HK-2 (cell line): Measurements from ENCODE around the gene CRTC1.

Experiments used
- DNase-seq: peaks from one replicate; pipeline ENCODE4 v3.0.0-alpha.2; 2018; ENCODE audit not compliant: unreplicated experiment

CRTC1 gene

DNA sequence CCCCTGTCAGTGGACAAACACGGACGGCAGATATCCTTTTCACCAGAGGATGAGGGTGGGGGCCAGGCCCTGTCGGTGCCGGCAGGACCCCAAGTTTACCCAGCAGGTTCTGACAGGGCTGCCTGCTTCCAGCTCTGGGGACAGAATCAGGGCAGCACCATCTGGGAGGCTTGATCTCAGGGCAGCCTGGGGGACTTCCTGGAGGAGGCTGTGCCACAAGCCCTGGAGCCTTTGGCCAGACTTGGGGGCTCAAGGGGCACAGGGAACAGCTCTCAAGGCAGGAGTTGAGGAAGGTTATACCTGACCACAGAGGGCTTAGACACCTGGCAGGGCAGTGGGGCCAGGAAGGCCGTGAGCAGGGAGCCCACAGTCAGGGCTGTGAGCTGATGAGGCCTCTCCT lies 62.5 kb downstream of the CRTC1 start:
- no peak for DNase-seq

DNA sequence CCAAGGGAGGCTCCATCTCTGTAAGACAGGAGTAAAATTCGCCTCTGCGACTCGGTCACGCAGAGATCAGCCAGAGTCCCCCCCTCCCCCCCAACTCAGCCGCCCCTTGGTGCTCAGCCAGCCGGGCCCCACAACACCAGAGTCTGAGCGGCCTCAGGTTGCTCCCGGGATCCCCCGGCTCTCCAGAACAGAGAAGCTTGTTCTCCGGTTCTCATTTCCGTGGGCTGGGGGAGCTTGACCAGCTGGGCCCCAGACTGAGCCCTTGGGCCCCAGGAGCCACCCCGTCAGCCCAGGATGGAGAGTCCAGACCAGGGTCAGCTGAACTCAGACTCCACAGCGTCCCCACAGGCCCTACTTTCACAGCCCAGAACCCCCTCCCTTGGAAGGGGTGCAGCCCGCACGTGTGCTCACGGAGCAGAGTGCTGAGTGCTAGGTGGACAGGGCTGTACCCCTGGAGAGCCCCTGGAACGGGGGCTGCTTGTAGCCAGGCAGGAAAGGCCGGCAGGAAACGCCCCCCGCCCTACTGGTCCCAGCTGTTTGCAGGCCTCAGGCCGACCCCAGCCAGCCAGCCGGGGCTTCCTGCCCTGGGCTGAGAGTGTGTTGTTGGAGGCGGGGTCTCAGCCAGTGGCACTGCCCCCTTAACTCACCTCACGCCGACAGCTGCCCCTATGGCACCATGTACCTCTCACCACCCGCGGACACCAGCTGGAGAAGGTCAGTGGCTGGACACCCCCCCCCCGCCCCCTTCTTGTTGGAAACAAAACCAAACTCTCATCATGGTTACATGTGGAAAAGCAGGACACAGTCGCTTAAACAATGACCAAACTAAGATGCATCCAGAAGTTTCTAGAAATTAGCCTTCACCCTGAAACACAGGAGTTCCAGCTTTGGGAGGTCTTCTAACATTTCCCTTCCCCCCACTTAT lies 63.2 kb downstream of the CRTC1 start:
- DNase-seq = no peak

DNA sequence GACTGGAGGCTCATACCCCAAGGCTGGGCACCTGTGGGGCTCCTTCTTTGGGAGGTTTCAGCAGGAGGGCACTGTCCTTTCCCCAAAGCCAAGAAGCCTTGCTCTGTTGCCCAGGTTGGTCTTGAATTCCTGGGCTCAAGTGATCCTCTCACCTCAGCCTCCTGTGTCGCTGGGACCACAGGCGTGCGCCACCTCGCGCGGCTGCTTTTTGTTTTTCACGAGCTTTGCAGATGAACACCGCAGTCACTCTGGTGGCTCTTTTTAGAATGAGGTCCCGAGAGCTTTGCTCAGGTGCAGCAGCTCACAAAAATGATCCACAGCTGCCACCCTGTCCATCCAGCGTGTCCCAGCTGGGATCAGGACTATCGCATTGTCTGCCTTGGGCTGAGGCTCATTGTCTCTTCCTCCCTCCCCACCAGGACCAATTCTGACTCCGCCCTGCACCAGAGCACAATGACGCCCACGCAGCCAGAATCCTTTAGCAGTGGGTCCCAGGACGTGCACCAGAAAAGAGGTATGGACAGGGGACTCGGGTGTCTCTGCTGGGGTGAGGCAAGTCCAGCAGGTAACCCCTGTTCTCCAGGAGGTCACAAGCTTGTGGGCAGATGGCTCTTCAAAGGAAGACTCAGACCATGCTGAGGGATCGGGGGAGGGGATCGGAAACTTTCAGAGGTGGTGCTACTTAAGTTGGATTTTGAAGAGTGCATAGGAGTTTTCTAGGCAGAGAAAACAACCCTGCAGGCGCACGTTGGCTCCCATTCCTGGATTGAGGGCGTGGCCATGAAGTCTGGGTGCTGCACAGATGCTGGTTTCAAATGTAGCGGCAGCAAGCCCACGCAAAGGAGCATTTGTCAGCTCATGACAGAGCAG lies 66.1 kb downstream of the CRTC1 start:
- no peak for DNase-seq

DNA sequence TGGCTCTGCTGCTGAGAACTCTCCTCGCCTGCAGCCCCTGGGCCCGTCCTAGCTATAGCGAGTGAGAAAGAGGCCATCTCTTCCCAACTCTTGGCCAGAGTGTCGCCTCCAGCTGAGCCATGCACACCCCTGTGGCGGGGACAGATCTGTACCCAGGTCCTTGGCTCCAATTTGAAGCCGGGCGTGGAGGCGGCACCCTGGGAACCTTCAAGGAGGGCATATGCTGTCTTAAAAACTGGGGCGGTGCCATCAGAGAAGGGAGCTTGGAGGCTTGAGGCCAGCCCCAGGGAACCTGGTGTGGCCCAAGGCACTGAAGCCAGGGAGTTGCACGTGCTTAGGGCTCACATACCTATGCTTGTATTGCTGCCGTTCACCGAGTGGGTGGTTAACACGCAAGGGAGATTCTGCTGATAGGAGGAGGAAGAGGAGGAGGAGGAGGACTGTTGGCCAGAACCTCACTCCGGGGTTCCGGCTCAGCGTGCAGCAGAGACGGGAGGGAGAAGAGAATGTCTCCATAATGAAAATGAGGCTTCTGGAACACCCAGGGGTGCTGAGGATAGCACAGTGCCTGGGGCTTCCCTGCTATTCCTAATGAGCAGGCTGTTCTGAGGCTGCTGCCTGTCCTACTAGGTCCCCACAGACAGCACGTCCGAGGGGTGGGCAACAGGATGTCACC lies 67.0 kb downstream of the CRTC1 start:
- DNase-seq = no peak

DNA sequence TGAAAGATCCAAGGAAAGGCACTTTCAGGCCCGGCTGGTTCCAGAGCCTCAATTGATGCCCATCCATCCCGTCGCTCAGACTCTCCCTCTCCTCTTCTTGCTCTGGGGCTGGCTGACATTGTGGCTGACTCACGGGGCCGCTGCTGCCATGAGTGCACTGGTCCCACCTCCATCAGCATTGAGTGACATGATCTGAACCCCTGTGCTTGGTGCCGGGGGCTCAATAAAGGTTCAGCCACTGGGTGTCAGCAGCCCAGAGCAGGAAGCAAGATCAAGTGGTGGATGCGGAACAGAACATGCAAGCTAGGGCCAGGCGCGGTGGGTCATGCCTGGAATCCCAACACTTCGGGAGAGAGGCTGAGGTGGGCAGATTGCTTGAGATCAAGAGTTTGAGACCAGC lies 68.1 kb downstream of the CRTC1 start:
- DNase-seq = no peak

DNA sequence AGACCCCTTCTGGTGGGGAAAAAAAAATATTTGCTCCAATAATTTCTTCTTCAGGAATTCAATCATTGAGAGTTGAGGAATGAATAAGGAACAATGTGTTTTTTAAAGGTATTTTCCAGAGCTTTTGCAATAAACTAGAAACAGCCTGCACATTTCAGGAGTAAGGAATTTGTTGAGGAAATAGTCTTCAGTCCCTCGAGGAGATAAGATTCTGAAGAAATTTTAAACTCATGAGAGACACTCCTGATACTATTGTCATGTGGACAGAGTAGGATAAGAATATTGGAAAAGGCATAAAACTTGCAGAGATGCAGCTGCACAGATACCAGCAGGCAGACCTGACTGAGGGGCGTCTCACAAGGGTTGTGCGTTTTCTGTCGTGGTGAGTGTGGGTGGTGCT lies 71.0 kb downstream of the CRTC1 start:
- DNase-seq = no peak

DNA sequence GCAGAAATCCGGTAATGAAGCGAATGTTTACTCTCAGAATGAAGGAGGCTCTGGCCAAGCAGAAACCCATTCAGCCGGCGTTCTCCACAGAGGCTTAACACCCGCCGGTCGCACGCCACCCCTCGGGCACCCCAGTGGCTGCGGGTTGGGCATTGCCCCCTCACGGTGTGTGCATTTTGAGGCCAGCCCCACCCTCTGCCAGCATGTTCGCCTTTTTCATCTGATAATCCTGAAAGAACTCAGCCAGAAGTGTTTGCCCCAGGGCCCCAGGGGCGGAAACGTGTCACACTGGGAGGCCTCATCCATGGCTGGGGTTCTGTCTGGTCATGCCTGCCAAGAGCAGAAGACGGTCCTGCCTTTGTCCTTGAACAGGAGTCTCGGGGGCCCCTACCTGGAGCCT lies 73.4 kb downstream of the CRTC1 start:
- DNase-seq = no peak

DNA sequence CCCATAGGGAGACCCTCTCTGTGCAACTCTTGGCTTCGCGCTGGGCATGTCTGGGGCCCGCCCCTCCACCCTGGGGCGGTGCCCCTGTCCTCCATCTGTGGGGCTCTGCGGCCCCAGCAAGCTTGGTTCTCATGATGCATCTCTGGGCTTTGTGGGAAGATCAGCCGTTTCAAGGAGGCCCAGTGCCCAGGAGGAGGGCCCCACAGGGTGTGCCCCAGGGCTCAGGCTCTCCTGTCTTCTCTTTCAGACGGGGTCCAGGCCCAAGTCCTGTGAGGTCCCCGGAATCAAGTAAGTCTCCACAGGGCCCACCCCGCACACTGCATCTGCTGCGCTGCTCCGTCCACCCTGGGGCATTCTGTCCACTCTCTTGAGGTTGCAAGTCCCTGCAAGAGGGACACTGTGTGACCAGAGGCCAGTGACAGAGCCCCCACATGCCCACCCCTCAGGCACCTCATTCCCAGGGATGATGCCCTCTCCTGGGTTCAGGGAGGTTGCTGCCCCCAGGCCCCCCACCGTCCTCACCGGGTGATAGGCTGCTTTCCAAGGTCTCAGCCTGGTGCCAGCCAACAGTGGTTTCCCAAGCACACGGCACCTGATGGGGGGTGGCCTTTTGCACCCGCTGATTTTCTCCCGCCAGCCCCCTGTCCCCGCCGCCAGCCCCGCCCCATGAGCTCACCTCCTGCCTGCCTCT lies 76.0 kb downstream of the CRTC1 start:
- DNase-seq = no peak

DNA sequence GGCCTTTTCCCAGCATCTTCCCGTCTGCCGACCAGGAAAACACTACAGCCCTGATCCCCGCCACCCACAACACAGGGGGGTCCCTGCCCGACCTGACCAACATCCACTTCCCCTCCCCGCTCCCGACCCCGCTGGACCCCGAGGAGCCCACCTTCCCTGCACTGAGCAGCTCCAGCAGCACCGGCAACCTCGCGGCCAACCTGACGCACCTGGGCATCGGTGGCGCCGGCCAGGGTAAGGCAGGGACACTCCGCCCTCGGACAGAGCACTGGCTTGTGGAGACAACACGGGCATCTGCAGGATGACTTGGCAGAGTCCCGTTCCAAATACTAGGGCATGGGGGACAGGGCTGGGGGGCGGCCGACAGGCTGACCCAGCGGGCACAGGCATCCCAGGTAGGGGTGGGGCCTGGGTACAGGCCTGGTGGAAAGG lies 76.5 kb downstream of the CRTC1 start:
- DNase-seq = no peak

DNA sequence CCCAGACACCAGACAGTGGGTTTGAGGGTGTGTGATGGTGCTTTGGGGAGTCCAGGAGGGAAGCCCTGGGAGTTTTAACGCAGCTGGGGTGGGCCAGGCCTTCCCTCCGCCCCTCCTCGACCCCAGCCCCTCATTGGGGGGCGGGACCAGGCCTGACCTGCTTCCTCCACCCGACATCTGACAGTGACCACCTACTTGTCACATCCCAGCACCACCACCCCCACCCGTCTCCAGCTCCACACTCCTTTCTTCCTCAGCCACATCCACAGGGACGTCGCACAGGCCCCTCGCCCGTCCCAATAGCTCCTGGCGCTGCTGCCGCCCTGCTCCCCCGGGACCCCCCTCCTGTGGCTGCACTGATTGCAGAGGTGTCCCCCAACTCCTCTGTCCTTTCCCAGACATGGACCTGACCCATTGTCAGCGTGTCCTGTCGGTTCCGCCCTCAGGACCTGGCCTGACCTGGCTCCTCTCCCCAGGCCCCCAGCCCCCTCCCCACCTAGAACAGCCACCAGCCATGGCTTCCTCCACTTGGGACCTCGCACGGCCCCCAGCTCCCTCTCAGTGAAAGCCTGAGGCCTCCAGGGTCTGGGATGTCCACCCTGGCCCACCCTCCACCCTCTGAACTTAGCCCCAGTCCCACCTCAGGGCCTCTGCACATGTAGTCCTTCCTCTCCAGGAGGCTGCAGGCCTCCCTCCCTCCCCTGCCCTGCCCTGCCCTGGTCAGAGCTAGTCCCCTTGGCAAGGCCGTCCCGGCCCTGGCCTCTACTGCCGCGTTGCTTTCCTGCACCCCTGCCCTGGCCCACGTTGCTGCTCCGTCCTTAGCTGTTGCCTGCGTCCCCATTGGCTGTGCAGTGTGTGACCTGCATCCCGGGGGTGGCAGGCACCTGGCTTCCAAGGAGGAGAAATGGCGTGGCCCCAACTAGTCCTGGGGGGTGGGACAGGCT lies 77.2 kb downstream of the CRTC1 start:
- DNase-seq = no peak

DNA sequence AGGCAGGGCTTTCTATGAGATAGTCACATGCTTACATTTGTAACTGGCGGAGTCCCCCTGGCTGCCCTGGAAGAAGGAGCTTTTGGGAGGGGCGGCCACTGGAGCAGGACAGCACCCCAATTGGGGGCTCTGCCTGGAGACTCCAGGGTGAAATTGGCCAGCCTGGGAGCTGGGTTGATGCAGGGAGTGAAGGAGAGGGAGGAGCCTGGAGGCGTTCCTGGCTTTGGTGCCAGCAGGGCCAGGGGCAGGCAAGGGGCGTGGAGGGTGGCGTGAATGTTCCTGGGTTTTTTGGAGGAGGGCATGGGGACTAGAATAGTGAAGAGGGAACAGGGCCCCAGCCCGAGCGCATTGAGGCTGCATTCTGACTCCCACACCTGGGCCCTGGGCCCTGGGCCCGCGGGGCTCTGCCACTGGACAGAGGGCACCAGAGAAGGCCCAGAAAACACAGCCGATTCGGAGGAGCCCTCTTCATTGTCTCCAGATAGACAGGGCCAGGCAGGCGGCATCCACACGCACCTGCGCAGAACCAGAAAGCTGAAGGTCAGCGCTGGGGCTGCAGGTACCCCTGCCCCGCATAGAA lies 78.1 kb downstream of the CRTC1 start:
- DNase-seq = no peak

DNA sequence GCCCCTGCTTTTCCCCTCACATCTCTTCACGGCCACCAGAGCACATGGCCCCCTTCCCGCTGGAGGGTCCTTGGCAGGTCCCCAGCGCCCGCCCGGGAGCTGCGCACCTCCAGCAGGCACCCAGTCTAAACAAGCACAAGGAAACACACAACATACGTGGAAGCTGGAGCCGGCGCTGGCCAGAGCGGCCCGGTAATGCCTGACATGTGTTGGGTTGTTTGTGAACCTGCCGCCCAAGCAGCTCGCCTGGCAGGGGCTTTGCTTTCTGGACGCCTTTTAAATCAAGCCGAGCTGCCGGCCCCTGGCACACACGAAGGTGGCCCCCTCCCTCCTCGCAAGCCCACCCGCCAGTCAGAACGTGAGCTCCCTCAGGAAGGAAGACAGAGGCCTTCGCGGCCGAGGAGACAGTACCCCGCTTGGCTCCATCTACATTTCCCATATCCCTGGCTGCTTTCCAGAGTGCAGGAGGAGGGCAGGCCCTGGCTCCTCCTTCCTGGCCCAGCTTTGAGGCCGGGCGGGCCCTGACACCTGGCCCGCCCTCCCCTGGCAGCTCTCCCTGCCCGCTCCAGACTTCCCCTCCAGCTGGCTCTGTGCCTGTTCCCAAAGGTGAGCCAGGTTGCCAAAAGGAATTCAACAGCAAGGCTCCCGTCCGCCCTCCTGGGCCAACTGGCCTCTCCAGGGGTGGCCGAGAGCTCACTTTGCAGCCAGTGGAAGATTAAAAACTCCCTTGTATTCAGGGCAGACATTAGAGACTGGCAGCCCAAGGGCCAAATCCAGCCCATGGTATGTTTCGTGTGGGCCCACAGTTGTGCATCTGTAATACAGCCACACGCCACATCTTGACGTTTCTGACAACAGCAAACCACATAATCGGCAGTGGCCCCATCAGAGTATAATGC lies 78.9 kb downstream of the CRTC1 start:
- DNase-seq = peak; percentile 77

DNA sequence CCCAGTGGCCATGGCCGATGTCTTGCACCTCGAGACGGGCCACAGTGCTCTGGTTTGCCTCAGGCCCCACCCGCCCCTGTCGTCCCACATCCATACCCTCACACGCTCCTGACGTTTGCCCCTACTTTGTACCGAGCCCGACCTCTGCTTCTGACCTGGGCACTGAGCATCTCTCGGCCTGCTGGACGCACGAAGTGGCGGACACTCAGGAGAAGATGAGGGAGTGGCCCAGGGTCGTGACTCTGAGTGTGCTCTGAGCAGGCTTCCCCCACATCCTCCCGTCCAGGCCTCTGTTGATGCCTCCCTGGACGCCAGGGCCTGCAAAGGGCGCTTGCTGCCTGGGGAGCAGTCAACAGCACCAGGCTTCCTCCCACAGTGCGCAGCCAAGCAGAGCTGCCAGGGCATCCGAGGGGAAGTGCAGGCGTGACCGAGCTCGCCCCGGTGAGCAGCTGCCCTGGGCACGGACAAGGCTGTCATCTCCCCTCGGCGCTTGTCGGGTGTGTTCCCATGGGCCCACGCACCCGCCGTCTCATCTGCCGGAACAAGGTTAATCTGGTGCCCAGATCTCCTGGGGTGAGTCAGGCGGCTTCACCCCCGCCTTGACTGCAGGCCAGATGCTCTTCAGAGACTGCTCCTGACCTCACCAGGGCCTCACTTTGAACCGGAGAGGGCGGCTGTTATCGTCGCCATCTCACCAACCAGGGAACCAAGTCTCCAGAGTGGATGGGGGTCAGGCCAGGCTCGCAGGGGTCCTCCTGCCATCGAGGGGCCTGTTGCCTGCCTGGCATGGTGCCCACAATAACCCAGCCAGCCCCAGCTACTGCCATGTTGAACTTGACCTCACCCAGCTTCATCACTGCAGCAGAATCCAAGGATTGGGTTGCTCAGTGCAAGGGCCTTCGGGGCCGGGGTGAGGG lies 80.5 kb downstream of the CRTC1 start:
- peak; percentile 92 for DNase-seq

DNA sequence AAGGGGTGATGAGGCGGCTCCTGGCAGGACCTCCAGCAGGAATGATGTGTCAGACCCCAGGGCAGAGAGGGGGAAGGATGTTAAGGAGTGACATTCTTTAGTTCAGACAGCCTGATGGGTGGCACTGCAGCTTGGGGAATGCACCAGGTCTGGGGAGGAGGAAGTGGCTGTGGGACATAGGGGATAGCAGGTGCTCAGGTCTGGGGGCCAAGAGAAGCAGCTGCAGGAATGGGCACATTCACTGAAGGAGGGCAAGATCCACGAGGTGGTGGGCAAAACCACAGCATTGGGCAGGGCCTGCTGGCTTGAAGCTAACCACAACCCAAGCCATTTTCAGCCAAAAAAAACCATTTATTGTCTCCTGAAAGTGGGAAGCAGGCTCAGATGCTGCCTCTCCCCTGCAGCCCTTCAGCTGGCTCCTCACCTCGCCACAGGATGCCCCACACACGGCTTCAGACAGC lies 81.1 kb downstream of the CRTC1 start:
- DNase-seq = no peak

DNA sequence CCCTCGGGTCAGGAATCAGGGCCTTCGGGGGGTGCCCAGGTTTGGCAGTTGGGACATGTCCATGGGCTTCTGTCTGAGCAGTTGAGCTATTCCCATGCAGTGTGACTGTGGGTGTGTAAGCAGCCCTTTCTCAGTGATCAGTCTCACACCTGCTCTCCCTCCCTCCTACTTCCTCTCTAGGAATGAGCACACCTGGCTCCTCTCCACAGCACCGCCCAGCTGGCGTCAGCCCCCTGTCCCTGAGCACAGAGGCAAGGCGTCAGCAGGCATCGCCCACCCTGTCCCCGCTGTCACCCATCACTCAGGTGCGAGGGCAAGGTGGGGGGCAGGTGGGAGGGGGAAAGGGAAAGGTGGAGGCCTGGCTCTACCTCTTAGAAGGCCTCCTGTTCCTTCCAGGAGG lies 81.7 kb downstream of the CRTC1 start:
- DNase-seq = no peak

DNA sequence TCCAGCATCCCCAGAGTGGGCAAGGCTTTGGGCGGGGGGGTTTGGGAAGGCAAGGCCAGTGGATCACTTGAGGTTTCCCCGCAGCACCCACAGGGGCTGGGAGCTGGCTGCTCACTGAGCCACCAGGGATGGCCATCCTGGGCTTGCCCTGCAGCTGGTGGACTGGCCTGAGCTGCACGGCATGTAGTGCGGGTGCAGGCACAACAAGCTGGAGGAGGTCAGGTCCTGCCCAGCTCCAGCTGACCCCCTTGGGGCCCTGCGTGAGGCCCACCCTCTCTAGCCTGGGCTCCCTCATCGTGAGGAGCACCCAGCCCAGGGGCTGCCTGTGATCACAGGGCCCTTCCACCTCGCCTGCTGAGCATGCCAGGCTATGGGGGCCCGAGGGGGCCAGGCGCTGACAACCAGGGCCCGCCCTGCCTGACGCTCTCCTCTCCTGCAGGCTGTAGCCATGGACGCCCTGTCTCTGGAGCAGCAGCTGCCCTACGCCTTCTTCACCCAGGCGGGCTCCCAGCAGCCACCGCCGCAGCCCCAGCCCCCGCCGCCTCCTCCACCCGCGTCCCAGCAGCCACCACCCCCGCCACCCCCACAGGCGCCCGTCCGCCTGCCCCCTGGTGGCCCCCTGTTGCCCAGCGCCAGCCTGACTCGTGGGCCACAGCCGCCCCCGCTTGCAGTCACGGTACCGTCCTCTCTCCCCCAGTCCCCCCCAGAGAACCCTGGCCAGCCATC lies 84.7 kb downstream of the CRTC1 start:
- no peak for DNase-seq
